GM12891 (cell line): ENCODE results near the gene PIK3R5.
"Not testable (repeated sequence)": the region's sequence is repeated elsewhere in the genome, so short reads cannot be mapped to it uniquely, and the experiment has no call there.

ENCODE experiments used
- POLR2A ChIP-seq: IDR thresholded peaks from 2 replicates; pipeline ENCODE4 v1.6.1; 2011; ENCODE audit warnings: low read depth, low read length, control low read depth
- POLR2AphosphoS5 ChIP-seq: IDR thresholded peaks from 2 replicates; pipeline ENCODE4 v1.6.1; 2011; ENCODE audit warnings: low read depth, low read length, control low read depth
- POU2F2 ChIP-seq: IDR thresholded peaks from 2 replicates; pipeline ENCODE4 v1.6.1; 2011; ENCODE audit warnings: low read depth, mild to moderate bottlenecking, control low read depth, low read length, moderate library complexity
- SPI1 ChIP-seq: IDR thresholded peaks from 2 replicates; pipeline ENCODE4 v1.6.1; 2011; ENCODE audit warnings: low read depth, low read length, control low read depth
- TAF1 ChIP-seq: IDR thresholded peaks from 2 replicates; pipeline ENCODE4 v1.6.1; 2011; ENCODE audit warnings: low read depth, low read length, control low read depth

DNA sequence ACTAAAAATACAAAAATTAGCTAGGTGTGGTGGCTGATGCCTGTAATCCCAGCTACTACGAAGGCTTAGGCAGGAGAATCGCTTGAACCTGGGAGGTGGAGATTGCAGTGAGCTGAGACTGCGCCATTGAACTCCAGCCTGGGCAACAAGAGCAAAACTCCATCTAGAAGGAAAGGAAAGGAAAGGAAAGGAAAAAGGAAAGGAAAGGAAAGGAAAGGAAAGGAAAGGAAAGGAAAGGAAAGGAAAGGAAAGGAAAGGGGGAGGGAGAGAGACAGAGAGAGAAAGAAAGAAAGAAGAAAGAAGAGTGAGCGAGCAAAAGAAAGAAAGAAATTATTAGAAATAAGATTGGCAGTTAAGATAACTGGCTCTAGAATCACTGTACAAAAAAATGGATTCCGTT lies 18.7 kb upstream of the PIK3R5 start:
- not testable (repeated sequence) for TF ChIP-seq POLR2AphosphoS5, POLR2A, POU2F2, SPI1, TAF1
